ENCODE results near the gene ADTRP. TPM values are rescaled to one million over a fixed set of nuclear protein-coding genes. Genes with fewer than 3 reads are reported as not detected.

ADTRP gene
- total and polyA plus RNA-seq, 9 donors = 0.12 to 0.80 (median 0.34) TPM; not detected in 5

DNA sequence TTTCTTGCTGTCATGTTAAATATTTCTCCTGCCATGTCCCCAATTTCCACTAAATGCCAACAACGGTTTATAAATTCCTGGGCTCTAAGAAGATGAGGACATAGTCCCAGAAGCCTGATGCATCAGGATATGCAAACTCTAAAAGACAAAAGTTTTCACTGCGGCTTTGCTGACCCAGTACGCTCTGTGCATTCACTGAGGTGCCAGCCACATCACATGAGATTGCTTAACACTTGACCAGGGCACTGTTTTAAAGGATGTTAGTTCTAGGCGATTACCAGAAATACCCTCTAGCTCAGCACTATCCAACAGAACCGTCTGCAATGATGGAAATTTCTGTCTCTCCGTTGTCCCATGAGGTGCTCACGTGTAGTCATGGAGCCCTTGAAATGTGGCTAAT lies 19.9 kb upstream of the ADTRP start:
- Histone ChIP-seq H3K27me3 (no peaks in the 10 kb centered on the region), H3K27ac (no peak overlapping the region), H3K4me3 (no peak overlapping the region), H3K9me3 (no peaks in the 10 kb centered on the region), H3K36me3 (no peaks in the 10 kb centered on the region), H3K4me1 (ENCODE audit: insufficient read depth) (peaks cover 10% of the 10 kb centered on the region)
- intact Hi-C loops (cut with DNase I) = no loop called here
- DNase-seq = no peak
- TF ChIP-seq, protein P1, sequence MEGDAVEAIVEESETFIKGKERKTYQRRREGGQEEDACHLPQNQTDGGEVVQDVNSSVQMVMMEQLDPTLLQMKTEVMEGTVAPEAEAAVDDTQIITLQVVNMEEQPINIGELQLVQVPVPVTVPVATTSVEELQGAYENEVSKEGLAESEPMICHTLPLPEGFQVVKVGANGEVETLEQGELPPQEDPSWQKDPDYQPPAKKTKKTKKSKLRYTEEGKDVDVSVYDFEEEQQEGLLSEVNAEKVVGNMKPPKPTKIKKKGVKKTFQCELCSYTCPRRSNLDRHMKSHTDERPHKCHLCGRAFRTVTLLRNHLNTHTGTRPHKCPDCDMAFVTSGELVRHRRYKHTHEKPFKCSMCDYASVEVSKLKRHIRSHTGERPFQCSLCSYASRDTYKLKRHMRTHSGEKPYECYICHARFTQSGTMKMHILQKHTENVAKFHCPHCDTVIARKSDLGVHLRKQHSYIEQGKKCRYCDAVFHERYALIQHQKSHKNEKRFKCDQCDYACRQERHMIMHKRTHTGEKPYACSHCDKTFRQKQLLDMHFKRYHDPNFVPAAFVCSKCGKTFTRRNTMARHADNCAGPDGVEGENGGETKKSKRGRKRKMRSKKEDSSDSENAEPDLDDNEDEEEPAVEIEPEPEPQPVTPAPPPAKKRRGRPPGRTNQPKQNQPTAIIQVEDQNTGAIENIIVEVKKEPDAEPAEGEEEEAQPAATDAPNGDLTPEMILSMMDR (IDR thresholded peaks at IDR 0.05) = no peak
- TF ChIP-seq EP300 (IDR thresholded peaks at IDR 0.05) (no peak), POLR2A (IDR thresholded peaks at IDR 0.05) (no peak)
- WGBS, 3 donors = 95% methylated on average over 7 of the region's 7 CpGs

DNA sequence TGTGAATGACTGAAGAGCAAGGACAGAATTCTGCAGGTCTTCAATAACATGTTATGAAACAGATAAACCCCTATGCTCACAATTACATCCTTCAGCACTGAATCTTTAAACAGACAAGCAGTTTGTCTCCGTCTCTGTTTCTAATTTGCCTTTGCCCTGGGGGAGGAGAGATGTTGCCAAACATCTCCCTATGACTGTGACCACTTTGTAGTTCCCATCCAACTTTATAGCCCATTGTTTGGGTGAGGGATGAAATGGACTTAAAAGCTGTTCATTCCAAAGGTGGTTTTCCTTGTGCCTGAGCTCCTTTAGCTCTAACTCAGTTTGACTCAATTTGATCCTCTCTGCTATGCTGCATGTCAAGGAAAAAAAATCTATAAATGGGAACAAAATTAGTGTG lies 19.5 kb upstream of the ADTRP start:
- Histone ChIP-seq H3K27me3 (no peaks in the 10 kb centered on the region), H3K4me3 (no peak overlapping the region), H3K27ac (no peak overlapping the region), H3K4me1 (ENCODE audit: insufficient read depth) (peaks cover 10% of the 10 kb centered on the region), H3K9me3 (no peaks in the 10 kb centered on the region), H3K36me3 (no peaks in the 10 kb centered on the region)
- intact Hi-C loops (cut with DNase I) = no loop called here
- no peak for TF ChIP-seq POLR2A (IDR thresholded peaks at IDR 0.05)
- TF ChIP-seq, protein P1 (IDR thresholded peaks at IDR 0.05) = no peak
- TF ChIP-seq EP300 (IDR thresholded peaks at IDR 0.05) = no peak
- 72 to 73% (median 73%) methylated on average over 1 of the region's 1 CpG for WGBS, 3 donors
- DNase-seq = no peak

DNA sequence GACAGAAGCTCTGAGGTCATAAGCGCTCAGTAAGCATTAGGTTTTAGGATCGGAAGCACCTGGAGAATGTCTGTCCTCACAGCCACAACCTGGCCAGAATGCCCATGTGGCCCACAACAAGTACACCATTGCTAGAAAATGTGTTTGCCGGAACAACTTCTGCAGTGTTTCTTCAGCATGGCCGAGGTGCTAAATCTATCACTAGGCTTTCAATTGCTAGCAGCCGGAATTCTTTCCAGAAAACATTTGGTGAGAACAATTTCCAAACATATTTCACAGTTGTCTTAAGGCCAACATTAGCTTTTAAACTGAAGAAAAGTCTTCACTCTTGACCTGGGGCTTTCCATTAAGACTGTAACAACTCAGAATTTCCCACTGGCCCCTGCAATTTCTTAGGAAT lies 18.2 kb upstream of the ADTRP start:
- no peaks in the 10 kb centered on the region for H3K27me3 ChIP-seq
- TF ChIP-seq, protein P1 (IDR thresholded peaks at IDR 0.05) = no peak
- no peak for TF ChIP-seq POLR2A (IDR thresholded peaks at IDR 0.05)
- TF ChIP-seq EP300 (IDR thresholded peaks at IDR 0.05) = no peak
- no peaks in the 10 kb centered on the region for H3K9me3 ChIP-seq
- intact Hi-C loops (cut with DNase I) = no loop called here
- H3K36me3 ChIP-seq = no peaks in the 10 kb centered on the region
- peak overlapping the region in 1 of 2 donors; percentile 82 for H3K27ac ChIP-seq
- peaks cover 10% of the 10 kb centered on the region for H3K4me1 ChIP-seq (ENCODE audit: insufficient read depth)
- WGBS, 3 donors = 62 to 74% (median 68%) methylated on average over 5 of the region's 5 CpGs
- H3K4me3 ChIP-seq = no peak overlapping the region
- no peak for DNase-seq

DNA sequence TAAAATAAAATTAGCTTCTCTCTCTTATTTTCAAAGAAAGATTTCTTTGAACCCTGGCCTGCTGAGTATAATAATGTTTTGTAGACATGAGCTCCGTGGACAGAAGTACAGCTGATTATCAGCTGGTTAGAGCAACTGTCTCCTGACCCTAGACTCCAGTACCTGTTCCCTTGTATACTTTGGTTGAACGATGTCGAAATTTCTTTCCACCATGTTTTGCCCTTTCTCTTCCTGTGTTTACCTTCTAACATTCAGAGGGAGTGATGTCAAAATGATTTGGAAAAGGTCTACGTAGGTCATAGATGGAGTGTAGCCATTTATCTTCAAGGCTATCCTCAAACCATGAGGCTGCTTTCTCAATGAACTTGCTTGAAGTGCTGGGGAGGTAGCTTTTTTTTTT lies 16.8 kb upstream of the ADTRP start:
- peak overlapping the region in 1 of 2 donors; percentile 82 for H3K27ac ChIP-seq
- TF ChIP-seq, protein P1 (IDR thresholded peaks at IDR 0.05) = no peak
- no peak for TF ChIP-seq EP300 (IDR thresholded peaks at IDR 0.05)
- no peak for TF ChIP-seq POLR2A (IDR thresholded peaks at IDR 0.05)

More for the DNA sequence above, 16.8 kb upstream of the ADTRP start:
- Histone ChIP-seq H3K9me3 (no peaks in the 10 kb centered on the region), H3K4me1 (ENCODE audit: insufficient read depth) (peaks cover 10% of the 10 kb centered on the region), H3K27me3 (no peaks in the 10 kb centered on the region), H3K36me3 (no peaks in the 10 kb centered on the region), H3K4me3 (no peak overlapping the region)
- intact Hi-C loops (cut with DNase I) = no loop called here
- 23 to 44% (median 26%) methylated on average over 4 of the region's 4 CpGs for WGBS, 3 donors
- no peak for DNase-seq

Measured in ovary (tissue), 9 donors.